GM18909 (cell line): ENCODE measurements around the gene ABCC3.
A peak's percentile ranks its signal among the peaks of the same experiment; 100 is the strongest.
"Not testable (repeated sequence)": the region's sequence is repeated elsewhere in the genome, so short reads cannot be mapped to it uniquely, and the experiment has no call there.

Experiments
- ATAC-seq: cut with Tn5 transposase; IDR thresholded peaks from one replicate; pipeline ENCODE4 v1.9.1; 2021; ENCODE audit warnings: mild to moderate bottlenecking; ENCODE audit not compliant: unreplicated experiment, poor library complexity

ABCC3 gene

GRCh38 chr17:50693036-50693682 lies 58.5 kb downstream of the ABCC3 start:
- ATAC-seq = no peak

- no peak for ATAC-seq
Measured at GRCh38 chr17:50696365-50696879, 61.7 kb downstream of the ABCC3 start.

DNA sequence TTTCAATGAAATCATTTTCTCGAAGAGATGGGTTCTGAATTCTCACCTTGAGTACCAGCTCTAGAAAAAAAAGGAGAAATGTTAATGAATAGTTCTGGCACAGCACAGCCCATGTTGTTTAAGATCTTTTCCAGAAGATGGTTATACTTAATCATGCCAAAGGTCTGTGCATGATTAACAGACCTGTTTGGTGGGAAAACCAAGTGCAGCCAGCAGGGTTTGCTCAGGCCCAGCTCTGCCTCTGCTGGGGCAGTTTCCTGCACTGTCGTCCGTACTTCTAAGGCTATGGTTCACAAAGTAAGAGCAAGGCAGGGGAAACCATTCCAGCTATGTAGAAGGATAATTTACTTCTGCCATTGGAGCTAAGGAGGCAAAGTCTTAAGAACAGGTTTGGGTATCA lies 62.4 kb downstream of the ABCC3 start:
- no peak for ATAC-seq

DNA sequence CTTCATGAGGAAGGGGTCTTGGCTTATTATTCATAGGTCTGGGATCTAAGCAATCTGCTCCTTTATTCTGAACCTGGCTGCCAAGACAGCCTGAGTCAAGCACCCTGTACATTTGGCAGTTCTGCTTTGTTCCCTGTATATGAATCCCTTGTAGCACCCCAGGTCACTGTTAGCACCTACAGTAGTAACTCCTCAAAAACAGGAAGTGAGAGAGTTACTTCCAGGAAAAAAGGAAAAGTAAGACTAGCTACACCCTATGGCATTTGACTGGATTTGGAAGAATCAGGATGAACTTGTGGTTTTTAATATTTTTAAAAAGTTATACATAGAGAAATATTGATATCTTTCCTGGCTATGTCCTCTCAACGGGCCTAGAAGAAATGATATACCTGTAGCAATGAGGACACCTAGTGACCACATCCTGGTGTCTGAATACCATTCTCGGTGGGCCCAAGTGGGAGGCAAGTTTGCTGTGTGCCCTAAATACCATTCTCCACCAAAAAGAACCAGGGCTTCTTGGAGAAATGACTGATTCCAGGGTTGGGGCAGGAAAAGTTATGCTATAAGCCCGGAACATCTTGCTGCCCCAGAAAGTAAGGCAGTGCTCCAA lies 63.1 kb downstream of the ABCC3 start:
- no peak for ATAC-seq

- ATAC-seq = no peak
Measured at GRCh38 chr17:50699410-50699809, 64.7 kb downstream of the ABCC3 start.

DNA sequence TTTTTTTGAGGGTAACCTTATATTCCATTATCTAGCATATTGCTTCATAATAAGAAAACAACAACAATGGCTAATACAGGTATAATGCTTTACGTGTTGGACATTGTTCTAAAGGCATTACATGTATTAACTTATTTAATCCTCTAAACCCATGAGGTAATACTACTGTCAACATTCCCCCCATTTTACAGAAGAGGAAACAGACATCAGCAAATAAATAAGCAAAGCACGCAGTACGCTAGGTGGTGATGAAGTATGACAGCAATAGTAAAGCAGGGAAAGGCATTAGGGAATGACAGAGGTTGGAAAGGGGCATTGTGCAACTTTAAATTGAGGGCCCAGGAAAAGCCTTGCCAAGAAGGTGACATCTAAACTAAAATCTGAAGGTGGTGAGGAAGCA lies 68.5 kb downstream of the ABCC3 start:
- no peak for ATAC-seq

- ATAC-seq = peak; percentile 80
Measured at GRCh38 chr17:50707289-50708049, 72.8 kb downstream of the ABCC3 start, which contains the start of gene ANKRD40. ANKRD40 (minus strand) TSS chr17:50707914; CDS start chr17:50707654, 260 bp downstream.

GRCh38 chr17:50708050-50709000 lies 73.6 kb downstream of the ABCC3 start:
- no peak for ATAC-seq

GRCh38 chr17:50709053-50709452 lies 74.4 kb downstream of the ABCC3 start:
- not testable (repeated sequence) for ATAC-seq

DNA sequence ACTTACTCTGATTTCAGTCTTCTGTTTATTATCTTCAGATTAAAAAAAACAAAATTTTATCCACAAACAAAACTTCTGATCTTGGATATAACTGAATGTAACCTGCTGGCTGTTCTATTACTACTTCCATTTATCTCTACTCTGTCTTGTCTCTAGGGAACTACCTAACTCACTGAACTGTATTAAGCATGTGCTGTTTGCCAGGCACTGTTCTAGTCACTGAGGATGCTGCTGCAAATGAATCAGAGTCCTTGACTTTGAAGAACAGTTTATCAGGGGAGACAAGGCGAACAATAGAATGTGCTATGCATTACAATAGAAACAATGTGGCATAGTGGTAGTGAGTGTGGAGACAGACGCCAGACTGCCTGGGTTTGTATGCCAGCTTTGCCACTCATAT lies 75.3 kb downstream of the ABCC3 start:
- ATAC-seq = no peak

DNA sequence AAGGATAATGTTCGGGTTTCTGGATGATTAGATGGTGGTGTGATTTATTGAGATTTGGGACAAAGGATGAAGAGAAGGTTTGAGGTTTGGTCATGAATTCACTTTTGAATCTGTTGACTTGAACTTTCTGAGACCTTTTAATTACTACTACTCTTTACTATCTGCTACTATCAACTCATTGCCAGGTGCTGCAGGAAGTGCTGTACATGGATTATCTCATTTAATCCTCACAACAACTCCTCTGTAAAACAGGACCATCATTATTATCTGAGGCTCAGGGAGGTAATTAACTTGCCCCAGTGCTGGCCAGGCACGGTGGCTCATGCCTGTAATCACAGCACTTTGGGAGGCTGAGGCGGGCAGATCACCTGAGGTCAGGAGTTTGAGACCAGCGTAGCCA lies 76.0 kb downstream of the ABCC3 start:
- no peak for ATAC-seq

- no peak for ATAC-seq
Measured at GRCh38 chr17:50712641-50713040, 78.0 kb downstream of the ABCC3 start.

DNA sequence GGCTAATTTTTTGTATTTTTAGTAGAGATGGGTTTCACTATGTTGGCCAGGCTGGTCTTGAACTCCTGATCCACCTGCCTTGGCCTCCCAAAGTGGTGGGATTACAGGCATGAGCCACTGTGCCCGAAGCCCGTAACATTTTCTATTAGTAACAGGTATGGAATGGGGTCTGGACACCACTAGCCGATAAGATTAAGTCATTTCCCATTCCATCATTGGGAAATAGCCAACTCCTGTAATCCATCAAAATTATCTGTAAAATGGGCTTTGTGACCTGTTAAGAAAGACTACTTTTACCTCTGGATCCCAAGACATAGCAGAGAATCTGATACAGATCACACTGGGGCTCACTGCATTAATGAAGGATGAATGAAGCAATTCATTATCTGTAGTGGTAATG lies 80.8 kb downstream of the ABCC3 start:
- ATAC-seq = no peak

DNA sequence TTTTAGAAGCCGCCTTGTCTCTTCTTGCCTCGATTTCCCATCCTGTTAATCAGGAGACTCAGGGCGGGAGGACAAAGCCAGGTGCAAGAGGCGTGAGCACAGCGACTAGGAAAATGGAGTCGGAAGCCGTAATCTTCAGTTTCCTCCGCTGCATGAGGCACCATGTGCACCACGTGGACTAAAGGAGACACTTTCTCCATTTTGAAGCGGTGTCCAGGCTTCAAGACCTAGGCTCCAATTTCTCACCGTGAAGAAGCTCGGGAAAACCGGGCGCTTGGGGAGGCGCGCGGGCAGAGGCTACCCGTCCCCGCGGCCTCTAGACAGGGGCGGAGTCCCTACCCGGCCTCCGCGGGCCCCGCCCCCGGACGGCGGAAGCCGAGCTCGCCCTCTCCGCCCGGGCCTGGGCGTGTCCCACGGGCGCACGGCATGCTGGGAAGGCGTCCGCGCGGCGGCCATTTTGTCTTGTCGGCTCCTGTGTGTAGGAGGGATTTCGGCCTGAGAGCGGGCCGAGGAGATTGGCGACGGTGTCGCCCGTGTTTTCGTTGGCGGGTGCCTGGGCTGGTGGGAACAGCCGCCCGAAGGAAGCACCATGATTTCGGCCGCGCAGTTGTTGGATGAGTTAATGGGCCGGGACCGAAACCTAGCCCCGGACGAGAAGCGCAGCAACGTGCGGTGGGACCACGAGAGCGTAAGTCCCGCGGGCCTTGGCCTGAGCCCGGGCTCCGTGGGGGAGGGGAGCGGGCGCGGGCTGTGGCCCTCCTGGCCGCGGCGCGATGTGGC lies 84.7 kb downstream of the ABCC3 start, which contains the start of gene LUC7L3:
LUC7L3 (plus strand) TSS at position 460 of the 780 bp plus-strand sequence; CDS start at position 590, 130 bp downstream.
- ATAC-seq = peak; percentile 94

GRCh38 chr17:50719924-50720794 lies 85.5 kb downstream of the ABCC3 start:
- ATAC-seq = no peak

DNA sequence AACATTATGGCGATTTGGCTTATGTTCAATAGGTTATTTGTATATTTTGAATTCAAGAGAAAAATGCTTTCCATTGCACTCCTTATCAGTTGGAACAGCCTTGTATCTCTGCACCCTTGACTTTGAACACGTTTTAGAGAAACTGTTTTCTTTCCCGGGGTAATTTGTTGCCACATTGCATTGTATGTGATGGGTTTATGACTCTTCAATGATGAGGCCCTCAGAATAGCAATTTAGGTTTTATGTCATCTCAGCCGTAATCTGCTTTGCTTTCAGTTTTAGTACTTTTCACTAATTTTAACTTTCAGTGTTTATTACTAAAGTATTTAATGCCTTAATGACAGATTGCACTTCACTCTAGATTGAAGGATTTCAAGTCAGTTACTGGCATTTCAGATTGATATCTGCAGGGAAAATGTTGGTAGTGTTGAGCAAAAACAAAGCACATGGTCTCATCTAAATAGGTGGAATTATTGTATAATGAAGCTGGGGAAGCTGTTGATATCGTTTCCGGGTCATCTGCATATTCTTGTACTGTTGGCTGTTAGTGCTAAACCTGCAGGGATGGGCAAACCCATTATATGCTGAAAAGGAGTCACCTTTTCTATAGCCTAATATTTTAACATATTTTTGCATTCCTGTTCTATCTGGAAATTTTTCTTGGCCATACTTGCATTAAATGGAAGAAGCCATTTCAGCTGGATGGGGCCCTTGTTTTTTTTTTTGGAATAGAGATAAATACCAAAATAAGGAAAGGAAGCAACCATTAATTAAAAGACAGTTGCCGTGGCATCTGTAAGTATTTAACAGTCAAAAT lies 86.7 kb downstream of the ABCC3 start:
- ATAC-seq = no peak

GRCh38 chr17:50722746-50723145 lies 88.1 kb downstream of the ABCC3 start:
- no peak for ATAC-seq
